Measurements from ENCODE around the gene RAPGEF2. TPM values are rescaled to one million over a fixed set of nuclear protein-coding genes. Genes with fewer than 3 reads are reported as not detected.

The RAPGEF2 gene
- total RNA-seq, 1 experiment from 2014 or later: 37.1 TPM

DNA sequence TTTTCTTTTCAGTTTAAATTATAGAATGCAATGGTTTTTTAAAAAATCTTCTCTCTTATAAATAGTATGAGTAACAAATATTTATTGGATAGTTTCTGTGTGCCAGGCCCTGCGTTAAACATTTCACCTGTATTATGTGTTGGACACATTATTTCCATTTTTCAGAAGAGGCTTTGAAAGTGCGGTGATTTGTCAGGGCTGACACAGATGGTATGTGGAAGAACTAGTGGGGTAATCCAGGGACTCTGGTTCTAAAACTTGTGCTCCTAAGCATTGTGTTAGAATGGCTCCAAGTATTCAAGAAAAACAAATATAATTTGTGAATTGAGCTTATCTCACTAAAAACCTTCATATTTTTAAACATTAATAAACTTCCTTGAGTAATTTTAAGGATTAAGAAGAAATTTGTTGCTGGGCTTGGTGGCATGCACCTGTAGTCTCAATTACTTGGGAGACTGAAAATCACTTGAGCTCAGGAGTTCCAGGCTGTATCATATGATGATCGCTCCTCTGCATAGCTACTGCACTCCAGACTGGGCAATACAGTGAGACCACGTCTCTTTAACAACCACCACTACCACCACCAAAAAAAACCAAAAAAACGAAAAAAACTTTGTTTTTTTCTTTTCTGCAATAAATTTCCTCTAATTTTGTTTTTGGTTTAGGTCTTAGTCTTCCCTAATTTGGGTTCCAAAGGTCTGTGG, 40.0 kb downstream of the RAPGEF2 start:
- no peak for DNase-seq
- 100% methylated on average over 1 of the region's 5 CpGs for WGBS (ENCODE audit: extremely low coverage, insufficient read length, low lambda C conversion rate)
- H3K4me1 Mint-ChIP-seq: peaks cover 16 to 26% of the 10 kb centered on the region in 2 experiments
- Histone ChIP-seq H4K91ac (ENCODE audit: insufficient read length, low read depth, low read length) (no peak overlapping the region), H4K20me1 (ENCODE audit: control insufficient read depth, insufficient read depth, insufficient read length) (no peaks in the 10 kb centered on the region), H3K9me3 (ENCODE audit: control insufficient read depth, low read depth, low read length) (no peaks in the 10 kb centered on the region), H3K27me3 (ENCODE audit: insufficient read depth, low read length) (no peaks in the 10 kb centered on the region), H2AK5ac (ENCODE audit: insufficient read length, low read length) (no peak overlapping the region), H3K56ac (ENCODE audit: insufficient read length, low read depth, low read length) (no peak overlapping the region), H3K23ac (ENCODE audit: insufficient read length, low read depth, low read length) (no peak overlapping the region), H2BK15ac (ENCODE audit: low read depth, low read length) (no peak overlapping the region), H2AFZ (ENCODE audit: low read length) (no peak overlapping the region), H2BK12ac (ENCODE audit: insufficient read length, low read depth, low read length) (no peak overlapping the region), H3K79me1 (ENCODE audit: insufficient read depth, low read depth, low read length, poor library complexity, severe bottlenecking) (peaks cover 4% of the 10 kb centered on the region), H3K4me2 (ENCODE audit: insufficient read depth, insufficient read length, low read length) (no peak overlapping the region), H3K27ac (ENCODE audit: insufficient read length, low read depth, low read length) (no peak overlapping the region), H3K14ac (ENCODE audit: insufficient read depth, low read length) (no peak overlapping the region), H4K8ac (replicated peaks; ENCODE audit: insufficient read length, low read depth, low read length) (no peak overlapping the region), H3T11ph (ENCODE audit: low read length) (no peak overlapping the region), H2BK120ac (ENCODE audit: low read depth, low read length, poor library complexity, severe bottlenecking) (no peak overlapping the region), H3K23me2 (ENCODE audit: insufficient read length, low read depth, low read length, poor library complexity, severe bottlenecking) (no peaks in the 10 kb centered on the region), H3K9ac (ENCODE audit: extremely low read depth, insufficient read length, low read length) (no peak overlapping the region), H4K5ac (ENCODE audit: insufficient read length, low read depth, low read length) (no peak overlapping the region), H2BK5ac (ENCODE audit: insufficient read length, low read length) (no peak overlapping the region), H2BK20ac (ENCODE audit: low read depth, low read length, poor library complexity, severe bottlenecking) (no peak overlapping the region), H3K4ac (ENCODE audit: low read depth, low read length) (no peak overlapping the region), H3K18ac (ENCODE audit: insufficient read length, low read depth, low read length) (no peak overlapping the region), H3K4me1 (ENCODE audit: insufficient read depth, low read length) (peaks cover 2% of the 10 kb centered on the region; the same call in 1 of the 2 replicates), H3K79me2 (ENCODE audit: insufficient read depth, low read length) (peaks cover 2% of the 10 kb centered on the region; the same call in 1 of the 2 replicates)
- no peak overlapping the region for H3K27ac Mint-ChIP-seq
- H3K4me3 Mint-ChIP-seq: no peak overlapping the region
- no peaks in the 10 kb centered on the region for H3K9me3 Mint-ChIP-seq
- H3K27me3 Mint-ChIP-seq (ENCODE audit: low read depth): no peaks in the 10 kb centered on the region
- H3K36me3 Mint-ChIP-seq (ENCODE audit: insufficient read depth in 1 of 3, low read depth in 3 of 3): no peaks in the 10 kb centered on the region
- TF ChIP-seq, protein P1, sequence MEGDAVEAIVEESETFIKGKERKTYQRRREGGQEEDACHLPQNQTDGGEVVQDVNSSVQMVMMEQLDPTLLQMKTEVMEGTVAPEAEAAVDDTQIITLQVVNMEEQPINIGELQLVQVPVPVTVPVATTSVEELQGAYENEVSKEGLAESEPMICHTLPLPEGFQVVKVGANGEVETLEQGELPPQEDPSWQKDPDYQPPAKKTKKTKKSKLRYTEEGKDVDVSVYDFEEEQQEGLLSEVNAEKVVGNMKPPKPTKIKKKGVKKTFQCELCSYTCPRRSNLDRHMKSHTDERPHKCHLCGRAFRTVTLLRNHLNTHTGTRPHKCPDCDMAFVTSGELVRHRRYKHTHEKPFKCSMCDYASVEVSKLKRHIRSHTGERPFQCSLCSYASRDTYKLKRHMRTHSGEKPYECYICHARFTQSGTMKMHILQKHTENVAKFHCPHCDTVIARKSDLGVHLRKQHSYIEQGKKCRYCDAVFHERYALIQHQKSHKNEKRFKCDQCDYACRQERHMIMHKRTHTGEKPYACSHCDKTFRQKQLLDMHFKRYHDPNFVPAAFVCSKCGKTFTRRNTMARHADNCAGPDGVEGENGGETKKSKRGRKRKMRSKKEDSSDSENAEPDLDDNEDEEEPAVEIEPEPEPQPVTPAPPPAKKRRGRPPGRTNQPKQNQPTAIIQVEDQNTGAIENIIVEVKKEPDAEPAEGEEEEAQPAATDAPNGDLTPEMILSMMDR (conservative IDR thresholded peaks at IDR 0.05): no peak
